ENCODE data around the gene CKAP2L. TPM values are rescaled to one million over a fixed set of nuclear protein-coding genes. Genes with fewer than 3 reads are reported as not detected.

CKAP2L gene
- total RNA-seq, 1 donor = 10.4 TPM

DNA sequence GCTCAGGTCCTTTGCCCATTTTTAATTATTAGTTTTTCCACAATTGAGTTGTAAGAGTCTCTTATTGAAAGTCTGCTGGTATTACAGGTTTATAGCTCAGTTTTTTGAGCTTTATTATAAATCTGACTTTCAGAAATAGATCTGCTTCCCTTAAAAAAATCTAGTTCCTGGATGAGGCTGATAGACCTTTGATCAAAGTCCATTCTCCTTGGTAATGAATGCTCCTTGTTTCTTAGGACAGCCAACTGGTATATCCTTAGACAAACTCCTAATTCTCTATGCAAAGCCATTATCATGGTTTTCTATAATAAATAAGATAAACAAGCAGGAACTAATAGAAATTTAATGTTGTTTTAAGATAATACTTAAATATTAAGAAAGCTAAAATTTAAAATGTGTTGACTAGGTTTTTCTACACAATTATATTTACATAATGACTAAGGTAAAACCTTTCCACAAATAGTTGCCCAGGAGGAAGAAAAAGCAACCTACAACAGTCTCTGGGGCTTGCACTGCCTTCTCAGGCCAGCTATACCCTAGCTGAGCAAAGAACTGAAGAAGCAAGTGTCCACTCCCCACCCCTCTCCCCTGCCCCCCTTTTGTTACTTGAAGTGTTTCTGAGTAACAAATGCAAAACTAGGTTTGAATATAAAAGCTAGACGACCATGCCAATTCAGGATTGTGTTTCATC lies 26.7 kb downstream of the CKAP2L start:
- TF ChIP-seq, protein P1, sequence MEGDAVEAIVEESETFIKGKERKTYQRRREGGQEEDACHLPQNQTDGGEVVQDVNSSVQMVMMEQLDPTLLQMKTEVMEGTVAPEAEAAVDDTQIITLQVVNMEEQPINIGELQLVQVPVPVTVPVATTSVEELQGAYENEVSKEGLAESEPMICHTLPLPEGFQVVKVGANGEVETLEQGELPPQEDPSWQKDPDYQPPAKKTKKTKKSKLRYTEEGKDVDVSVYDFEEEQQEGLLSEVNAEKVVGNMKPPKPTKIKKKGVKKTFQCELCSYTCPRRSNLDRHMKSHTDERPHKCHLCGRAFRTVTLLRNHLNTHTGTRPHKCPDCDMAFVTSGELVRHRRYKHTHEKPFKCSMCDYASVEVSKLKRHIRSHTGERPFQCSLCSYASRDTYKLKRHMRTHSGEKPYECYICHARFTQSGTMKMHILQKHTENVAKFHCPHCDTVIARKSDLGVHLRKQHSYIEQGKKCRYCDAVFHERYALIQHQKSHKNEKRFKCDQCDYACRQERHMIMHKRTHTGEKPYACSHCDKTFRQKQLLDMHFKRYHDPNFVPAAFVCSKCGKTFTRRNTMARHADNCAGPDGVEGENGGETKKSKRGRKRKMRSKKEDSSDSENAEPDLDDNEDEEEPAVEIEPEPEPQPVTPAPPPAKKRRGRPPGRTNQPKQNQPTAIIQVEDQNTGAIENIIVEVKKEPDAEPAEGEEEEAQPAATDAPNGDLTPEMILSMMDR (IDR thresholded peaks at IDR 0.05; ENCODE audit: insufficient read depth, low read depth, low read length) = no peak
- DNase-seq (ENCODE audit: low read depth) = no peak
- H3K4me3 ChIP-seq (ENCODE audit: low read depth, low read length) = no peak overlapping the region

DNA sequence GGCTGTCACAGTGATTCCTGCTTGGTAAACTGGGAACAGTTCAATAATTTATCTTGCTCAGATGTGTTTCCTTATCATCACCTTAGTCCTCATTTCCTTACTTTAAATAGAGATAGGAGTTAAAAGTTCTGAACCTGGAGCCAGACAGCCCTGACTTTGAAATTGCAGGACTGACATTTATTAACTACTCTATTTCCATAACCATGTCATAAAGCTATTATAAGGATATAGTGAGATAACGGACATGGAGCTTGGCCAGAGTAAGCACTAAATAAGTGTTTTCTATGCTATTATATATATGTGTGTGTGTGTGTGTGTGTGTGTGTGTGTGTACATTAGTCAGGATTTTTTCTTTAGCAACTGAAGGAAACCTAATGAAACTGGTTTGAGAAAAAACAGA lies 30.5 kb downstream of the CKAP2L start:
- DNase-seq (ENCODE audit: low read depth) = no peak
- TF ChIP-seq, protein P1 (IDR thresholded peaks at IDR 0.05; ENCODE audit: insufficient read depth, low read depth, low read length) = no peak
- no peak overlapping the region for H3K4me3 ChIP-seq (ENCODE audit: low read depth, low read length)

- TF ChIP-seq, protein P1 (IDR thresholded peaks at IDR 0.05; ENCODE audit: insufficient read depth, low read depth, low read length) = no peak
- no peak for DNase-seq (ENCODE audit: low read depth)
These were observed 31.0 kb downstream of the CKAP2L start for GRCh38 chr2:112733456-112733855.

GRCh38 chr2:112731479-112731878 lies 32.9 kb downstream of the CKAP2L start:
- H3K4me3 ChIP-seq (ENCODE audit: low read depth, low read length) = no peak overlapping the region
- TF ChIP-seq, protein P1 (IDR thresholded peaks at IDR 0.05; ENCODE audit: insufficient read depth, low read depth, low read length) = no peak
- no peak for DNase-seq (ENCODE audit: low read depth)

More at GRCh38 chr2:112733456-112733855, 31.0 kb downstream of the CKAP2L start:
- no peak overlapping the region for H3K4me3 ChIP-seq (ENCODE audit: low read depth, low read length)

DNA sequence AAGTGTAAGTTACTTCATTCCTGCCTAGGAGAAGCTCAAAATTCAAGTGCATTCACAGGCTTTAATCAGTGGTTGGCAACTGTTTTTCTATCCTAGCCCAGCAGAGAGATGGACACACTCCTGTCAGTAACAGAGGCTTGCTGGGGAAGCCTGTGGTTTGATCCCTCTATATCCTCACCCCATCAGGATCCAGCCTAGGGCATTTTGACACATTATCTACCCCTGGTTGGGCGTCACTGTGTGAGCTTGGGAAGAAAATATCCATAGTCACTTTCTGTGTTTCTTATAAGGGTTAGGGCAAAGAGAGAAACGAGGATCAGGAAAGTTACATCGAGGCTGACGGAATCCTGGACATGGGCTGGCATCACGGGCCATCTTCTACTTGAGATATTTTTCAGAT lies 33.6 kb downstream of the CKAP2L start:
- no peak overlapping the region for H3K4me3 ChIP-seq (ENCODE audit: low read depth, low read length)
- DNase-seq (ENCODE audit: low read depth) = no peak
- TF ChIP-seq, protein P1 (IDR thresholded peaks at IDR 0.05; ENCODE audit: insufficient read depth, low read depth, low read length) = no peak

DNA sequence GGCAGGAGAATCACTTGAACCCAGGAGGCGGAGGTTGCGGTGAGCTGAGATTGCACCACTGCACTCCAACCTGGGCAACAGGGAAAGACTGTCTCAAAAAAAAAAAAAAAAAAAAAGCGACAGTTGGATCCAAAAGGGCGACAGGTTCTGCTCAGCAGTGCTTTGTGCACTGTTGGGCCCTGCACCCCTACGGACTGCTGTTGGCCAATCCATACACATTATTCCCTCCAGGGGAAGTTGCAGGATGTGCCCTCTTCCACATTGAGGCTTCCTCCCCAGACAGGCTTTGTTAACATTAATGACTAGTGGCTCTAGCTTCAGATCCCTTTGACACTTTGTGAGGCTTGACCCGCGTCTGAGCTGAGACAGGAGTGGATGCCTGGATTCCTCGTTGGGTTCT lies 34.2 kb downstream of the CKAP2L start:
- no peak overlapping the region for H3K4me3 ChIP-seq (ENCODE audit: low read depth, low read length)
- no peak for DNase-seq (ENCODE audit: low read depth)
- TF ChIP-seq, protein P1 (IDR thresholded peaks at IDR 0.05; ENCODE audit: insufficient read depth, low read depth, low read length) = no peak

Measured in fibroblast of villous mesenchyme (primary cell).